DOHH2 (cell line): ENCODE results near the gene C2CD4D.

Experiments
- H3F3A ChIP-seq: fragments of 200-600 bp; sonication (generic), shearing (Covaris generic); 2 replicates; pipeline ENCODE4 v1.6.0; 2016; ENCODE audit warnings: antibody characterized with exemption, mild to moderate bottlenecking; ENCODE audit not compliant: control insufficient read depth, insufficient read depth
- H3K27ac ChIP-seq: fragments of 200-600 bp; sonication (generic); 2 replicates; pipeline ENCODE4 v1.5.1; 2014; ENCODE audit warnings: low read depth, mild to moderate bottlenecking, low read length, moderate library complexity
- H3K27me3 ChIP-seq: fragments of 200-600 bp; sonication (generic); 2 replicates; pipeline ENCODE4 v1.6.1; 2014; ENCODE audit warnings: mild to moderate bottlenecking, low read length, mixed read lengths; ENCODE audit not compliant: control insufficient read depth
- H3K36me3 ChIP-seq: fragments of 200-600 bp; sonication (generic); 2 replicates; pipeline ENCODE4 v1.6.1; 2014; ENCODE audit warnings: mild to moderate bottlenecking, low read length, moderate library complexity, mixed read lengths; ENCODE audit not compliant: control insufficient read depth
- H3K4me1 ChIP-seq: fragments of 200-600 bp; sonication (generic); 2 replicates; pipeline ENCODE4 v1.6.1; 2014; ENCODE audit warnings: mild to moderate bottlenecking, low read length, mixed read lengths; ENCODE audit not compliant: control insufficient read depth
- H3K4me2 ChIP-seq: fragments of 200-600 bp; sonication (generic); 2 replicates; pipeline ENCODE4 v1.6.0; 2014; ENCODE audit warnings: mild to moderate bottlenecking, low read length, moderate library complexity
- H3K4me3 ChIP-seq: fragments of 200-600 bp; sonication (generic); 2 replicates; pipeline ENCODE4 v1.5.1; 2014; ENCODE audit warnings: mild to moderate bottlenecking, low read length, mixed read lengths
- H3K79me2 ChIP-seq: fragments of 200-600 bp; sonication (generic); 2 replicates; pipeline ENCODE4 v1.6.1; 2014; ENCODE audit warnings: mild to moderate bottlenecking, low read length, mixed read lengths; ENCODE audit not compliant: control insufficient read depth
- H3K9me2 ChIP-seq: fragments of 200-600 bp; sonication (generic); replicated peaks from 2 replicates; pipeline ENCODE4 v1.6.1; 2014; ENCODE audit warnings: mild to moderate bottlenecking, low read length, mixed read lengths; ENCODE audit not compliant: control insufficient read depth
- H3K9me3 ChIP-seq: fragments of 200-600 bp; sonication (generic); 2 replicates; pipeline ENCODE4 v1.6.1; 2014; ENCODE audit warnings: antibody characterized with exemption, low read length, mixed read lengths; ENCODE audit not compliant: control insufficient read depth, insufficient read depth
- H4K20me1 ChIP-seq: fragments of 200-600 bp; sonication (generic); 2 replicates; pipeline ENCODE4 v1.6.0; 2014; ENCODE audit warnings: low read depth, mild to moderate bottlenecking, antibody characterized with exemption, low read length, moderate library complexity; ENCODE audit not compliant: control insufficient read depth, insufficient read depth
- EZH2phosphoT487 ChIP-seq: fragments of 200-600 bp; sonication (generic); IDR thresholded peaks from 2 replicates; pipeline ENCODE4 v1.6.1; 2017; ENCODE audit warnings: borderline replicate concordance, mild to moderate bottlenecking, antibody characterized with exemption, low read length, moderate library complexity, mixed read lengths
- TF ChIP-seq, protein P1 (sequence below): fragments of 200-600 bp; sonication (generic); IDR thresholded peaks from one replicate; pipeline ENCODE4 v1.5.1; 2014; ENCODE audit warnings: antibody characterized with exemption, mild to moderate bottlenecking, low read depth, low read length; ENCODE audit not compliant: poor library complexity, severe bottlenecking

C2CD4D gene

DNA sequence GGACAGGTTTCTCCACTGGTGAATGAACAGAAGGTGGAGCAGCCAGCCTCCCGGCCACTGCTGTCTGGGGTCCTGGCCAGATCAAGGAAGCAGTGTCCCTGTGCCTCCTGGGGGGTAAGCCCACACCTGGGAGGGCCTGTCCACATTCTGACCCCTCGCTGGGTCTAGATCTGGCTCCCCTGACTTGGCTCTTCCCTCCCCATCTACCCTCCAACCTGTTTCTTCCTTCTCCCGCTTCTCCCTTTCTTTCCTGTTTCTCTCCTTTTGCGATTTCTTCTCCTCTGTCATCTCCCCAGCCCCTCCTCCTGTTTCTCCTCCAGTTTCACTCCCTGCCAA is 8.4 kb downstream of the C2CD4D start:
- Histone ChIP-seq H3K27ac (no peak overlapping the region), H3K27me3 (peaks cover 10% of the 10 kb centered on the region; the same call in 1 of the 2 replicates), H3K36me3 (no peaks in the 10 kb centered on the region), H3F3A (no peaks in the 10 kb centered on the region), H3K4me3 (no peak overlapping the region), H3K4me1 (peaks cover 4% of the 10 kb centered on the region; the same call in 1 of the 2 replicates), H3K9me3 (no peaks in the 10 kb centered on the region), H3K9me2 (no peaks in the 10 kb centered on the region), H4K20me1 (no peaks in the 10 kb centered on the region), H3K4me2 (no peak overlapping the region), H3K79me2 (no peaks in the 10 kb centered on the region)
- TF ChIP-seq, protein P1, sequence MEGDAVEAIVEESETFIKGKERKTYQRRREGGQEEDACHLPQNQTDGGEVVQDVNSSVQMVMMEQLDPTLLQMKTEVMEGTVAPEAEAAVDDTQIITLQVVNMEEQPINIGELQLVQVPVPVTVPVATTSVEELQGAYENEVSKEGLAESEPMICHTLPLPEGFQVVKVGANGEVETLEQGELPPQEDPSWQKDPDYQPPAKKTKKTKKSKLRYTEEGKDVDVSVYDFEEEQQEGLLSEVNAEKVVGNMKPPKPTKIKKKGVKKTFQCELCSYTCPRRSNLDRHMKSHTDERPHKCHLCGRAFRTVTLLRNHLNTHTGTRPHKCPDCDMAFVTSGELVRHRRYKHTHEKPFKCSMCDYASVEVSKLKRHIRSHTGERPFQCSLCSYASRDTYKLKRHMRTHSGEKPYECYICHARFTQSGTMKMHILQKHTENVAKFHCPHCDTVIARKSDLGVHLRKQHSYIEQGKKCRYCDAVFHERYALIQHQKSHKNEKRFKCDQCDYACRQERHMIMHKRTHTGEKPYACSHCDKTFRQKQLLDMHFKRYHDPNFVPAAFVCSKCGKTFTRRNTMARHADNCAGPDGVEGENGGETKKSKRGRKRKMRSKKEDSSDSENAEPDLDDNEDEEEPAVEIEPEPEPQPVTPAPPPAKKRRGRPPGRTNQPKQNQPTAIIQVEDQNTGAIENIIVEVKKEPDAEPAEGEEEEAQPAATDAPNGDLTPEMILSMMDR, result no peak
- no peak for TF ChIP-seq EZH2phosphoT487

DNA sequence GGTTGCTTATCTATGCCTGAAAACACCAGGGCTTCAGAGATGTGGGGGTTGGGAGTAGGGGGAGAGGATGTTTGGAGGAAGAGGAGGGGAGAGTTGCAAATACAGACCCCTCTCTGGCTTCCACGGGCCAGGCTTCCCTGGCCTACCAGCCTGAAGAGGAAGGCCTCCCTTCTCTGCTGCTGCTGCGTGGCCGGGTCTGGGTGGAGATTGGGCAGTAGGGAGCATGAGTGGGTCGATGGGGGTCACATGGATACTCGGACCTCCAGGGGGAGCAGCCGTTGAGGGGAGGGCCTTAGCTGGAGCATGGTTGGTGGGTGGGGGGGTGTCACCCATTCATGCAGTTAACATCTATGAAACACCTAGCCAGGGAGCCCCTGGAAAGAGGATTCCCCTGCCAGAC is 9.6 kb downstream of the C2CD4D start:
- Histone ChIP-seq H3F3A (no peaks in the 10 kb centered on the region), H3K36me3 (no peaks in the 10 kb centered on the region), H3K9me2 (no peaks in the 10 kb centered on the region), H4K20me1 (no peaks in the 10 kb centered on the region), H3K4me1 (peaks cover 4% of the 10 kb centered on the region; the same call in 1 of the 2 replicates), H3K27me3 (peaks cover 10% of the 10 kb centered on the region; the same call in 1 of the 2 replicates), H3K27ac (no peak overlapping the region), H3K9me3 (no peaks in the 10 kb centered on the region), H3K4me2 (no peak overlapping the region), H3K79me2 (no peaks in the 10 kb centered on the region), H3K4me3 (no peak overlapping the region)
- no peak for TF ChIP-seq EZH2phosphoT487
- TF ChIP-seq, protein P1, result no peak

- Histone ChIP-seq H4K20me1 (no peaks in the 10 kb centered on the region), H3K27ac (no peak overlapping the region), H3K36me3 (no peaks in the 10 kb centered on the region), H3K9me3 (no peaks in the 10 kb centered on the region), H3K4me2 (no peak overlapping the region), H3F3A (no peaks in the 10 kb centered on the region), H3K4me3 (no peak overlapping the region), H3K27me3 (peaks cover 10% of the 10 kb centered on the region; the same call in 1 of the 2 replicates), H3K79me2 (no peaks in the 10 kb centered on the region), H3K9me2 (no peaks in the 10 kb centered on the region), H3K4me1 (peaks cover 4% of the 10 kb centered on the region; the same call in 1 of the 2 replicates)
- TF ChIP-seq, protein P1, result no peak
- TF ChIP-seq EZH2phosphoT487, result no peak
These were observed 10.1 kb downstream of the C2CD4D start for GRCh38 chr1:151829352-151830046.
